Hepatocyte (in vitro differentiated cells): ENCODE data around the gene ZNF722.

Experiments used
- EZH2 ChIP-seq: fragments of 200-600 bp; sonication (generic); IDR thresholded peaks from 2 replicates; pipeline ENCODE4 v1.6.1; 2016; ENCODE audit warnings: antibody characterized with exemption, mild to moderate bottlenecking, borderline replicate concordance
- TF ChIP-seq, protein P1 (sequence below): fragments of 200-600 bp; sonication (generic); IDR thresholded peaks from 2 replicates; pipeline ENCODE4 v1.5.1; 2016; ENCODE audit warnings: antibody characterized with exemption, mild to moderate bottlenecking; ENCODE audit not compliant: poor library complexity

DNA sequence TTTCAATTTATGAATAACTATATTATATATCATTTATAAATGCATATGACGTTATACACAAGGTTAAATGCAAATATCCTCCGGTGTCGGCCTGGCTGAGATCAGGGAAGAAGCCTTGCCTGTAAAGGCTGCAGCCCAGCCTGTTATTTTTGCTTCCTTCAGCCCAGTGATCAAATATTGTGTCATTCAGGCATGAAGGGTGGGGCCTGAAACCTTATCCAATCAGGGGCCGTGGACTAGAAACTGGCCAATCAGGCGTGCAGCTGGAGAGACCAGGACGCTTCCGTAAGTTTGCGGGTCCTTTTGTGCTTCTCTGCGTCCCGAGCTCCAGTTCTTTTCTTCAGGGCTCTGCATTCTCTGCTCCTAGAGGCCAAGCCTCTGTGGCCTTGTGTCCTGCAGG, at the start of gene ZNF722:
- TF ChIP-seq, protein P1, sequence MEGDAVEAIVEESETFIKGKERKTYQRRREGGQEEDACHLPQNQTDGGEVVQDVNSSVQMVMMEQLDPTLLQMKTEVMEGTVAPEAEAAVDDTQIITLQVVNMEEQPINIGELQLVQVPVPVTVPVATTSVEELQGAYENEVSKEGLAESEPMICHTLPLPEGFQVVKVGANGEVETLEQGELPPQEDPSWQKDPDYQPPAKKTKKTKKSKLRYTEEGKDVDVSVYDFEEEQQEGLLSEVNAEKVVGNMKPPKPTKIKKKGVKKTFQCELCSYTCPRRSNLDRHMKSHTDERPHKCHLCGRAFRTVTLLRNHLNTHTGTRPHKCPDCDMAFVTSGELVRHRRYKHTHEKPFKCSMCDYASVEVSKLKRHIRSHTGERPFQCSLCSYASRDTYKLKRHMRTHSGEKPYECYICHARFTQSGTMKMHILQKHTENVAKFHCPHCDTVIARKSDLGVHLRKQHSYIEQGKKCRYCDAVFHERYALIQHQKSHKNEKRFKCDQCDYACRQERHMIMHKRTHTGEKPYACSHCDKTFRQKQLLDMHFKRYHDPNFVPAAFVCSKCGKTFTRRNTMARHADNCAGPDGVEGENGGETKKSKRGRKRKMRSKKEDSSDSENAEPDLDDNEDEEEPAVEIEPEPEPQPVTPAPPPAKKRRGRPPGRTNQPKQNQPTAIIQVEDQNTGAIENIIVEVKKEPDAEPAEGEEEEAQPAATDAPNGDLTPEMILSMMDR = no peak
- no peak for TF ChIP-seq EZH2
